MCF 10A (cell line): ENCODE data around the gene KLHL8. TPM values are rescaled to one million over a fixed set of nuclear protein-coding genes. Genes with fewer than 3 reads are reported as not detected.

Experiments
- BruUV-seq: library from RNA; stranded (reverse); fragments of 400-500 nt; replicated peaks from 2 replicates; lab custom pipeline; 2021; lab: Mats Ljungman, UMichigan
- CTCF ChIA-PET: fragments of 300-600 bp; sonication (Branson Sonifier 250); formaldehyde crosslinking; extraction: SDS; loops from one replicate; lab custom pipeline; 2021; ENCODE audit warnings: antibody characterized with exemption, inconsistent platforms; lab: Yijun Ruan, JAX
- POLR2A ChIA-PET: fragments of 300-600, 350-650 bp; sonication (Branson Sonifier 250); formaldehyde crosslinking; extraction: SDS; loops from one replicate; lab custom pipeline; 2020; ENCODE audit warnings: antibody characterized with exemption, inconsistent platforms; lab: Yijun Ruan, JAX
- DNase-seq: peaks from one replicate; pipeline ENCODE4 v3.0.0-alpha.2; 2018; ENCODE audit not compliant: unreplicated experiment
- H3K27ac Mint-ChIP-seq: one replicate; pipeline ENCODE4 v1.8.0; 2022; ENCODE audit warnings: mild to moderate bottlenecking, low read depth, mixed read lengths; ENCODE audit not compliant: unreplicated experiment
- H3K27me3 Mint-ChIP-seq: one replicate; pipeline ENCODE4 v1.8.0; 2022; ENCODE audit warnings: mixed read lengths; ENCODE audit not compliant: insufficient read depth, unreplicated experiment
- H3K36me3 Mint-ChIP-seq: one replicate; pipeline ENCODE4 v1.8.0; 2022; ENCODE audit warnings: mild to moderate bottlenecking, moderate library complexity, mixed read lengths; ENCODE audit not compliant: insufficient read depth, unreplicated experiment
- H3K4me1 Mint-ChIP-seq: one replicate; pipeline ENCODE4 v1.8.0; 2022; ENCODE audit warnings: mixed read lengths; ENCODE audit not compliant: insufficient read depth, unreplicated experiment
- H3K4me3 Mint-ChIP-seq: one replicate; pipeline ENCODE4 v1.8.0; 2022; ENCODE audit warnings: mild to moderate bottlenecking, moderate library complexity, mixed read lengths; ENCODE audit not compliant: unreplicated experiment
- H3K9me3 Mint-ChIP-seq: one replicate; pipeline ENCODE4 v1.8.0; 2022; ENCODE audit warnings: mixed read lengths; ENCODE audit not compliant: unreplicated experiment
- intact Hi-C: fragments of 100-400 bp; cut with micrococcal nuclease; formaldehyde crosslinking; loops from 2 replicates; pipeline ENCODE4 v1.14.1; 2022
- total RNA-seq: library from RNA; stranded (reverse); gene quantifications from 2 replicates; pipeline ENCODE4 v1.2.3, GENCODE V29; 2022
- TF ChIP-seq, protein P1 (sequence below): fragments of 200-600 bp; IDR thresholded peaks from one replicate; pipeline ENCODE4 v1.8.0; 2022; ENCODE audit warnings: antibody characterized with exemption, mild to moderate bottlenecking; ENCODE audit not compliant: unreplicated experiment

Gene KLHL8
- total RNA-seq, 1 experiment from 2014 or later: 14.9 TPM

DNA sequence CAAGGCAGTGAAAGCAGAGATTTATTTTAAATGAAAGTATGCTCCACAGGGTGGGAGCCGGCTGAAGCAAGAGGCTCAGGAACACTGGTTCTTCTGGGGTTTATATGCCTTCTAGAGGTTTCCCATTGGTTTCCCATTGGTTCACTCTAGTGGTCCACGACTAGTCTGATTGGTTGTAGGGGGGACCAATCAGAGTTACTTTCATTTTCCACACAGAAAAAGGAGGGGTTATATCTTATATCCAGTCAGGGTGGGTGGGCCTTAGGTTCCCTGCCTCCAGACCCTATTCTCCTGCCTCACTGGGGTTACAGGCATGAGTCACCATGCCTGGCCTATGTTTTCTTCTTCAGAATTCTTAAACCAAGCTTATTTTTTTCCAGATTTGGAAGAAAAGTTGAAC lies 101.6 kb downstream of the KLHL8 start:
- Mint-ChIP-seq H3K9me3 (no peaks in the 10 kb centered on the region), H3K27me3 (no peaks in the 10 kb centered on the region), H3K4me1 (peaks cover 29% of the 10 kb centered on the region), H3K36me3 (peaks cover 67% of the 10 kb centered on the region), H3K27ac (no peak overlapping the region), H3K4me3 (no peak overlapping the region)
- TF ChIP-seq, protein P1, sequence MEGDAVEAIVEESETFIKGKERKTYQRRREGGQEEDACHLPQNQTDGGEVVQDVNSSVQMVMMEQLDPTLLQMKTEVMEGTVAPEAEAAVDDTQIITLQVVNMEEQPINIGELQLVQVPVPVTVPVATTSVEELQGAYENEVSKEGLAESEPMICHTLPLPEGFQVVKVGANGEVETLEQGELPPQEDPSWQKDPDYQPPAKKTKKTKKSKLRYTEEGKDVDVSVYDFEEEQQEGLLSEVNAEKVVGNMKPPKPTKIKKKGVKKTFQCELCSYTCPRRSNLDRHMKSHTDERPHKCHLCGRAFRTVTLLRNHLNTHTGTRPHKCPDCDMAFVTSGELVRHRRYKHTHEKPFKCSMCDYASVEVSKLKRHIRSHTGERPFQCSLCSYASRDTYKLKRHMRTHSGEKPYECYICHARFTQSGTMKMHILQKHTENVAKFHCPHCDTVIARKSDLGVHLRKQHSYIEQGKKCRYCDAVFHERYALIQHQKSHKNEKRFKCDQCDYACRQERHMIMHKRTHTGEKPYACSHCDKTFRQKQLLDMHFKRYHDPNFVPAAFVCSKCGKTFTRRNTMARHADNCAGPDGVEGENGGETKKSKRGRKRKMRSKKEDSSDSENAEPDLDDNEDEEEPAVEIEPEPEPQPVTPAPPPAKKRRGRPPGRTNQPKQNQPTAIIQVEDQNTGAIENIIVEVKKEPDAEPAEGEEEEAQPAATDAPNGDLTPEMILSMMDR: no peak
- DNase-seq: peak; percentile 28
- no TSS peak for BruUV-seq
- intact Hi-C loops: no loop called here
- POLR2A ChIA-PET: interaction anchor here (0.9 to 5.8 kb wide), 9 partner anchors 11 to 190 kb away, joined by 3 to 61 read pairs (median 6); partner anchors contain the start of gene AFF1
- CTCF ChIA-PET: interaction anchor here (0.7 to 6.2 kb wide), 3 partner anchors 14 to 525 kb away, joined by 3 to 35 read pairs (median 3); partner anchors contain the start of gene PTPN13

DNA sequence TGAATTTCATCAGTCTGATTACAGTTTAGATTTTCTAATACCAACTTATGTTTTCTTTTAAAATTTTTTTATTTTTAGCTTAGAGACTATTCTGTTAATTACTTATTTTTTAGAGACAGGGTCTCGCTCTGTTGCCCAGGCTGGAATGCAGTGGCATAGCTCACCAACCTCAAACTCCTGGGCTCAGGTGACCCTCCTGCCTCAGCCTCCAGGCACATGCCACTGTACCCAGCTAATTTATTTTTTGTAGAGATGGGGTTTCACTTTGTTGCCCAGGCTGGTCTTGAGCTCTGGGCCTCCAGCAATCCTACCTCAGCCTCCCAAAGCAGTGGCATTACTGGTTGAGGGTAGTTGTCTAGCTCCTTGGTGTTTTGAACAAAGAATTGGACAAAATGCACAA lies 102.0 kb downstream of the KLHL8 start:
- Mint-ChIP-seq H3K4me3 (no peak overlapping the region), H3K36me3 (peaks cover 71% of the 10 kb centered on the region), H3K4me1 (peaks cover 29% of the 10 kb centered on the region), H3K9me3 (no peaks in the 10 kb centered on the region), H3K27me3 (no peaks in the 10 kb centered on the region), H3K27ac (no peak overlapping the region)
- intact Hi-C loops: no loop called here
- POLR2A ChIA-PET: interaction anchor here (0.9 to 5.8 kb wide), 5 partner anchors 14 to 190 kb away, joined by 3 to 61 read pairs (median 6); no protein-coding TSS in a partner anchor
- no TSS peak for BruUV-seq
- TF ChIP-seq, protein P1: no peak
- CTCF ChIA-PET: interaction anchor here (0.6 to 6.2 kb wide), 3 partner anchors 15 to 195 kb away, joined by 3 to 35 read pairs (median 3); no protein-coding TSS in a partner anchor
- no peak for DNase-seq

DNA sequence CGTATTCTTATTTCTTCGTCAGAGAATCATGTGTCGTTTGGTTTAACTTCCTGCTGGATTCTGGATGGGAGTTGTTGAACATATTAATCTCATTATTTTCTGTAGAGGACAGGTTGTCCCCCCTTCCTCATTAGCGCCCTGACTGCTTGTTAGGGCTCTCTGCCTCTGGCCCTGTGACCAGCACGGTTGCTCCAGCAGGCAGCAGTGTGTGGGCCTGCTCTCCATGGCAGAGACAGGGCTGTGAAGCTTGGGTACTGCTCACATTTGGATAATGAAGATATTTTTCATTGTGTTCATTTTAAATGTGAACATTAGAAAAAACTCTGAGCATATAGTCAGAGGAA lies 102.7 kb downstream of the KLHL8 start:
- DNase-seq: no peak
- H3K4me3 Mint-ChIP-seq: no peak overlapping the region
- POLR2A ChIA-PET: interaction anchor here (2.2 to 5.8 kb wide), 2 partner anchors 14 to 112 kb away, joined by 6 to 43 read pairs; no protein-coding TSS in a partner anchor
- intact Hi-C loops: no loop called here
- no TSS peak for BruUV-seq
- CTCF ChIA-PET: interaction anchor here (6.2 kb wide), 1 partner anchor 195 kb away, joined by 35 read pairs; no protein-coding TSS in a partner anchor
- no peaks in the 10 kb centered on the region for H3K9me3 Mint-ChIP-seq
- H3K27ac Mint-ChIP-seq: no peak overlapping the region
- peaks cover 78% of the 10 kb centered on the region for H3K36me3 Mint-ChIP-seq
- peaks cover 29% of the 10 kb centered on the region for H3K4me1 Mint-ChIP-seq
- TF ChIP-seq, protein P1: no peak
- no peaks in the 10 kb centered on the region for H3K27me3 Mint-ChIP-seq

DNA sequence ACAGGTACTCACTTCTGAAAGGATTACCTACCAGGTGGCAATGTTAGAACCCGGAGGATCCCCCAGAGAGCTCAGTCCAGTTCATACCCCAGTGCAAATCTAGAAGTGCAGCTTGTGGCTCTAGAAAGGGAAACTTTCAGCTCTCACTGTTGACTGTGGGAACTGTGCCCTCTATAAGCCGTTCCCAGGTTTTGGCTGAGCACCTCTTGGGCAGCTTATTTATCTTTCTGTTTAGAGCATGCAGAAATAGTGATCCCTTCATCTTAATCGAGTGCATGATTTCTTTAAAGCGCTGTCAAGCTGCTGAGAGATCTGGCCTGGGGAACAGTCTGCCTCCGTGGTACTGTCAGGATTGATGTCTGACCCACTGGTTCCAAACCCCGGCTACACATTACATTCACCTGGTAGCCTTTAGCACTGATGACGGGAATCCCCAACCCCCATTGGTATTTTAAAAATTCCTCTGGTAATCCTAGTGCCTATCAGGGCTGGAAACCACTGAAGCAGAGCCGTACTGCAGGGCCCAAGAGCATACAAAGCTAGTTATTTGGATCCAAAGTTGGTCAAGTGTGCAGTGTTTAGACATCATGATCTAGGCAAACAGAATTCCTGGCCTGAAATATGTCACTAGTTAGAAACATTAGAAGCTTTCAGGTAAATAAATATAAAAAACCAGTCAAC lies 103.2 kb downstream of the KLHL8 start:
- no peak for DNase-seq
- H3K4me1 Mint-ChIP-seq: peaks cover 24% of the 10 kb centered on the region

More for the DNA sequence above, 103.2 kb downstream of the KLHL8 start:
- no peaks in the 10 kb centered on the region for H3K27me3 Mint-ChIP-seq
- ChIA-PET CTCF (interaction anchor here (0.7 to 6.2 kb wide), 2 partner anchors 118 to 194 kb away, joined by 3 to 35 read pairs; no protein-coding TSS in a partner anchor), POLR2A (interaction anchor here (0.8 to 5.8 kb wide), 3 partner anchors 13 to 111 kb away, joined by 3 to 43 read pairs (median 6); no protein-coding TSS in a partner anchor)
- peaks cover 83% of the 10 kb centered on the region for H3K36me3 Mint-ChIP-seq
- H3K27ac Mint-ChIP-seq: no peak overlapping the region
- H3K9me3 Mint-ChIP-seq: no peaks in the 10 kb centered on the region
- H3K4me3 Mint-ChIP-seq: no peak overlapping the region
- TF ChIP-seq, protein P1: no peak
- BruUV-seq: no TSS peak
- intact Hi-C loops: no loop called here
